GM10248 (cell line): ENCODE results near the gene CTNNBIP1.

Source experiments
- CTCF ChIA-PET: fragments of 300-600 bp; sonication (Branson Sonifier 250); formaldehyde crosslinking; extraction: SDS; loops from one replicate; lab custom pipeline; 2021; ENCODE audit warnings: antibody characterized with exemption; lab: Yijun Ruan, JAX
- POLR2A ChIA-PET: fragments of 350-650 bp; sonication (Branson Sonifier 250); formaldehyde crosslinking; extraction: SDS; loops from one replicate; lab custom pipeline; 2020; ENCODE audit warnings: antibody characterized with exemption; lab: Yijun Ruan, JAX
- DNase-seq: peaks from one replicate; pipeline ENCODE4 v3.0.0; 2012; ENCODE audit errors: extremely low spot score
- CTCF ChIP-seq: IDR thresholded peaks from 2 replicates; pipeline ENCODE4 v1.5.1; 2012; ENCODE audit warnings: mild to moderate bottlenecking, low read depth; ENCODE audit errors: extremely low read depth, missing control alignments, control extremely low read depth

Gene CTNNBIP1

GRCh38 chr1:9865724-9866123 lies 44.3 kb downstream of the CTNNBIP1 start:
- ChIA-PET CTCF (interaction anchor here (0.7 to 7.4 kb wide), 10 partner anchors 8 to 563 kb away, joined by 3 to 72 read pairs (median 6); no protein-coding TSS in a partner anchor), POLR2A (no interaction called here)
- no peak for TF ChIP-seq CTCF
- DNase-seq = no peak

GRCh38 chr1:9863371-9863770 lies 46.7 kb downstream of the CTNNBIP1 start:
- ChIA-PET CTCF (interaction anchor here (0.7 to 7.4 kb wide), 7 partner anchors 10 to 368 kb away, joined by 3 to 72 read pairs (median 4); no protein-coding TSS in a partner anchor), POLR2A (interaction anchor here (0.6 kb wide), 1 partner anchor 265 kb away, joined by 3 read pairs; no protein-coding TSS in a partner anchor)
- no peak for DNase-seq
- TF ChIP-seq CTCF = no peak

DNA sequence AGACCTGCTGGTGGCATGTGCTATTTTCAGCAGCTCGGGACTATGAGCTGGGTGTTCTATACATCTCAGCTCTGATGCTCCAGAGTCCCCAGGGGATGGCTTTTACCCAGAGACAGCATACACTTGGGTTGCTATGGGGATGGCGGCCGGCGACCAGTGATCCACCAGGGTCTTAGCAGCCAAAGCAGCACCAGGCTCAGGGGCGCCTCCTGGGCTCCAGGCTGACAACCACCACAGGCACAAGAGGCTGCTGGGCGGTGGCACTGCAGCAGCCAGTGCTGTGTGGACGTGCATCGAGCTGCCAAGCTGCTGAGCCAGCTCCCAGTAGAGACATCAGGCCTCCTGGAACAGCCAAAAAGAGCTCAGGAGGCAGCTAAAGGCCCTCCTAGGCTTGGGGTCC lies 48.7 kb downstream of the CTNNBIP1 start:
- CTCF ChIA-PET = interaction anchor here (1.4 to 7.4 kb wide), 6 partner anchors 9 to 366 kb away, joined by 3 to 72 read pairs (median 8); no protein-coding TSS in a partner anchor
- POLR2A ChIA-PET = interaction anchor here (0.8 kb wide), 1 partner anchor 102 kb away, joined by 3 read pairs; no protein-coding TSS in a partner anchor
- TF ChIP-seq CTCF = no peak
- DNase-seq = no peak

- TF ChIP-seq CTCF = no peak
- CTCF ChIA-PET = interaction anchor here (1.4 to 7.4 kb wide), 6 partner anchors 10 to 365 kb away, joined by 3 to 72 read pairs (median 8); no protein-coding TSS in a partner anchor
- DNase-seq = no peak
- POLR2A ChIA-PET = interaction anchor here (0.8 kb wide), 1 partner anchor 102 kb away, joined by 3 read pairs; no protein-coding TSS in a partner anchor
Measured at GRCh38 chr1:9860887-9861286, 49.2 kb downstream of the CTNNBIP1 start.

DNA sequence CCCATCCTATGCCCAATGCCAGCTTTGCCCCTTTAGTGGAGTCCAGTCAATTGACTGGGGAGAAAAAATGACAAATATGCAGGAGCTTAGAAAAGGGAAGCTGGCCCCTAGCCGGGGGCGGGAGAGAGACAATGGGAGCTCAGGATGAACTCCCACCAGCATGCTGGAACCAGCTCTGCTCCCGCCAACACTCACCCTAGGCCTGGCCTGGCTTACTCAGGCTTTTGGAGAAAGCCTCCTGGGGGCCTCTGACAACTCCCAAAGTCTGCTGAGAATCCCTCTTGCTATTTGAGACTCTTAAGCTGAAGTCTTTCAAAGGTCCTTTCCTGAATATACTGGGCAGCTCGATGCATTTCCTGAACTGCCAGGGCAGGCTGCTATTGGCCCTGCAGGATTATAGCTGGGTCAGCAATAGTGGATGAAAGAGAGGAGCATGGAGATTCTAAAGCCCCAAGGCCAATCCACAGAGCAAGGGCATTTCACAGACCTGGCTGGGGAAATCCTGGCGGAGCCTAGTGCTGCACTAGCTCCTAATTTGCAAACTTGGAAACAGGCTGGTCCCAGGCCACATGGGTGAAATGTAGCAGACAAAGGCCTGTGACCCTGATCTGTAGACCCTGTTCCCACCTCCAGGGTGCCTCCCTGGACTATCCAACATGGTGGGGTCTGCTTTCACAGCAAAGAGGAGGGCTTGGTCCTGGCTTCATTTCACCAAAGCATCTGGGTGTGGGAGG lies 50.6 kb downstream of the CTNNBIP1 start:
- DNase-seq = no peak
- POLR2A ChIA-PET = interaction anchor here (0.5 kb wide), 1 partner anchor 80 kb away, joined by 5 read pairs; no protein-coding TSS in a partner anchor
- TF ChIP-seq CTCF = no peak
- CTCF ChIA-PET = interaction anchor here (1.1 to 2.8 kb wide), 8 partner anchors 9 to 569 kb away, joined by 3 to 8 read pairs (median 5); no protein-coding TSS in a partner anchor

- ChIA-PET CTCF (interaction anchor here (1.1 to 2.9 kb wide), 6 partner anchors 8 to 74 kb away, joined by 3 to 8 read pairs (median 6); no protein-coding TSS in a partner anchor), POLR2A (no interaction called here)
- no peak for DNase-seq
- no peak for TF ChIP-seq CTCF
Measured at GRCh38 chr1:9858293-9859035, 51.6 kb downstream of the CTNNBIP1 start.
